ENCODE results near the gene NGDN. TPM values are rescaled to one million over a fixed set of nuclear protein-coding genes. Genes with fewer than 3 reads are reported as not detected.
A peak's percentile ranks its signal among the peaks of the same experiment; 100 is the strongest.

NGDN gene, protein sequence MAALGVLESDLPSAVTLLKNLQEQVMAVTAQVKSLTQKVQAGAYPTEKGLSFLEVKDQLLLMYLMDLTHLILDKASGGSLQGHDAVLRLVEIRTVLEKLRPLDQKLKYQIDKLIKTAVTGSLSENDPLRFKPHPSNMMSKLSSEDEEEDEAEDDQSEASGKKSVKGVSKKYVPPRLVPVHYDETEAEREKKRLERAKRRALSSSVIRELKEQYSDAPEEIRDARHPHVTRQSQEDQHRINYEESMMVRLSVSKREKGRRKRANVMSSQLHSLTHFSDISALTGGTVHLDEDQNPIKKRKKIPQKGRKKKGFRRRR
- total RNA-seq (2021; ENCODE audit: unreplicated experiment) (24.7 TPM), Bru-seq, nascent RNA (percentile 86 among the genes with signal in this experiment), BruChase-seq, experiment 1, labeled RNA remaining after a 2-hour chase (percentile 85 among the genes with signal in this experiment), BruChase-seq, experiment 2, labeled RNA remaining after a 6-hour chase (percentile 72 among the genes with signal in this experiment)
- 24.1 TPM for polyA plus RNA-seq (2012; ENCODE audit: insufficient read length)
- long read RNA-seq, transcript NGDN-202 (11 exons, 1,143 nt) = major isoform, 40 of 71 reads
- long read RNA-seq, partial matches to known transcripts = 18 of 71 reads
- long read RNA-seq, other reads (novel, unspliced or antisense) = 11 of 71 reads

- no TSS peak for BruUV-seq (replicated peaks)
- ChIA-PET POLR2A (interaction anchor here (0.6 kb wide), 1 partner anchor 146 kb away, joined by 7 read pairs; no protein-coding TSS in a partner anchor), CTCF (no interaction called here)
Measured at GRCh38 chr14:23469127-23469905, at the start of gene NGDN. Gene NGDN, plus strand, starts transcription at chr14:23469703. Its CDS starts 13 bp downstream, at chr14:23469716.

More at GRCh38 chr14:23469127-23469905, at the start of gene NGDN:
- Histone ChIP-seq H3K4me3 (ENCODE audit: low read depth in 2 of 2, low read length in 2 of 2) (peak within 1 kb of the TSS; percentile 96 to 98), H3K27ac (ENCODE audit: low read length) (peak within 1 kb of the TSS; percentile 93), H3K36me3 (ENCODE audit: control insufficient read depth, insufficient read depth, low read length) (peaks cover 11% of the 10 kb centered on the region), H3K9me3 (ENCODE audit: control insufficient read depth, insufficient read depth, low read depth, low read length) (no peaks in the 10 kb centered on the region), H3K27me3 (ENCODE audit: control insufficient read depth, insufficient read depth, low read length) (no peaks in the 10 kb centered on the region), H3K4me1 (ENCODE audit: control insufficient read depth, insufficient read depth, low read length) (peaks cover 4% of the 10 kb centered on the region)
- ATAC-seq (peak; percentile 97), DNase-seq (ENCODE audit: low read depth, low spot score) (peak; percentile 97)
- TF ChIP-seq REST (IDR thresholded peaks at IDR 0.05; ENCODE audit: insufficient read depth in 1 of 2, low read depth in 2 of 2, low read length in 1 of 2) (no peak), POLR2AphosphoS5 (IDR thresholded peaks at IDR 0.05; ENCODE audit: low read depth, low read length) (peak; percentile 75), TCF7L2 (IDR thresholded peaks at IDR 0.05; ENCODE audit: low read depth, low read length) (no peak), SIN3A (IDR thresholded peaks at IDR 0.05; ENCODE audit: borderline replicate concordance, insufficient read depth, low read depth, low read length) (0 out of 2 replicates have a peak, but pooled peaks have one; percentile 8)
- TF ChIP-seq, protein P1, sequence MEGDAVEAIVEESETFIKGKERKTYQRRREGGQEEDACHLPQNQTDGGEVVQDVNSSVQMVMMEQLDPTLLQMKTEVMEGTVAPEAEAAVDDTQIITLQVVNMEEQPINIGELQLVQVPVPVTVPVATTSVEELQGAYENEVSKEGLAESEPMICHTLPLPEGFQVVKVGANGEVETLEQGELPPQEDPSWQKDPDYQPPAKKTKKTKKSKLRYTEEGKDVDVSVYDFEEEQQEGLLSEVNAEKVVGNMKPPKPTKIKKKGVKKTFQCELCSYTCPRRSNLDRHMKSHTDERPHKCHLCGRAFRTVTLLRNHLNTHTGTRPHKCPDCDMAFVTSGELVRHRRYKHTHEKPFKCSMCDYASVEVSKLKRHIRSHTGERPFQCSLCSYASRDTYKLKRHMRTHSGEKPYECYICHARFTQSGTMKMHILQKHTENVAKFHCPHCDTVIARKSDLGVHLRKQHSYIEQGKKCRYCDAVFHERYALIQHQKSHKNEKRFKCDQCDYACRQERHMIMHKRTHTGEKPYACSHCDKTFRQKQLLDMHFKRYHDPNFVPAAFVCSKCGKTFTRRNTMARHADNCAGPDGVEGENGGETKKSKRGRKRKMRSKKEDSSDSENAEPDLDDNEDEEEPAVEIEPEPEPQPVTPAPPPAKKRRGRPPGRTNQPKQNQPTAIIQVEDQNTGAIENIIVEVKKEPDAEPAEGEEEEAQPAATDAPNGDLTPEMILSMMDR (IDR thresholded peaks at IDR 0.05) = peak; percentile 81
- intact Hi-C loops (cut with micrococcal nuclease; ENCODE audit: unreplicated experiment) = no loop called here
- in situ Hi-C loops (cut with HindIII; ENCODE audit: low pct_unique_long_range_greater_than_20kb, low sequenced_read_pairs) = no loop called here

Measured in Panc1 (cell line).